CD14-positive monocyte (primary cell): ENCODE results near the gene MAP3K3. TPM values are rescaled to one million over a fixed set of nuclear protein-coding genes. Genes with fewer than 3 reads are reported as not detected.
A peak's percentile ranks its signal among the peaks of the same experiment; 100 is the strongest.

Source experiments
- DNase-seq, 3 donors: peaks; one replicate each; pipeline ENCODE4 v3.0.0-alpha.2; 2011 to 2022
- H2AFZ ChIP-seq: 2 replicates; pipeline ENCODE4 v1.6.0; 2012; ENCODE audit warnings: mild to moderate bottlenecking, low read depth, low read length, inconsistent platforms; ENCODE audit not compliant: insufficient read depth, poor library complexity, severe bottlenecking
- H3K27ac ChIP-seq, 2 donors: 1 replicate in 1 of 2; 2 replicates in 1 of 2; pipeline ENCODE4 v1.5.1; 2012 to 2013; ENCODE audit warnings: low read length in 2 of 2, control low read depth in 1 of 2, inconsistent platforms in 1 of 2, low read depth in 1 of 2, mild to moderate bottlenecking in 1 of 2
- H3K27me3 ChIP-seq, 2 donors: one replicate each; pipeline versions ENCODE4 v1.6.0 to v1.6.1; 2011 to 2013; ENCODE audit warnings: low read length in 2 of 2; ENCODE audit not compliant: control insufficient read depth in 2 of 2, insufficient read depth in 2 of 2
- H3K36me3 ChIP-seq, 2 donors: replicated peaks in 1 of 2; 1 replicate in 1 of 2; 2 replicates in 1 of 2; pipeline versions ENCODE4 v1.5.1 to v1.6.1; 2012 to 2013; ENCODE audit warnings: low read length in 2 of 2, control low read depth in 1 of 2, inconsistent platforms in 1 of 2, mild to moderate bottlenecking in 1 of 2; ENCODE audit not compliant: insufficient read depth in 2 of 2, control insufficient read depth in 1 of 2
- H3K4me1 ChIP-seq, 2 donors: 1 replicate in 1 of 2; 2 replicates in 1 of 2; pipeline versions ENCODE4 v1.5.1 to v1.6.1; 2012 to 2013; ENCODE audit warnings: low read length in 2 of 2, control low read depth in 1 of 2, inconsistent platforms in 1 of 2, mild to moderate bottlenecking in 1 of 2, moderate library complexity in 1 of 2; ENCODE audit not compliant: insufficient read depth in 2 of 2, control insufficient read depth in 1 of 2
- H3K4me2 ChIP-seq: replicated peaks from 2 replicates; pipeline ENCODE3; 2012; ENCODE audit warnings: low read length, moderate library complexity, mild to moderate bottlenecking; ENCODE audit not compliant: poor library complexity, severe bottlenecking; ENCODE audit errors: extremely low read depth
- H3K4me3 ChIP-seq, 3 experiments: fragments of 200-600 bp in 1 of 3; sonication (generic) in 1 of 3; replicated peaks in 1 of 3; 1 replicate in 2 of 3; 2 replicates in 1 of 3; pipeline ENCODE4 v1.5.1; 2011 to 2013; ENCODE audit warnings: low read length in 3 of 3, mild to moderate bottlenecking in 3 of 3, control low read depth in 2 of 3, low read depth in 2 of 3, inconsistent platforms in 1 of 3, moderate library complexity in 1 of 3
- H3K79me2 ChIP-seq: 2 replicates; pipeline ENCODE4 v1.6.0; 2012; ENCODE audit warnings: mild to moderate bottlenecking, control low read depth, inconsistent platforms, low read length, moderate library complexity; ENCODE audit not compliant: insufficient read depth
- H3K9ac ChIP-seq: 2 replicates; pipeline ENCODE4 v1.6.0; 2017; ENCODE audit warnings: low read length, mild to moderate bottlenecking; ENCODE audit not compliant: insufficient read depth, poor library complexity, severe bottlenecking
- H3K9me3 ChIP-seq, 2 donors: replicated peaks in 1 of 2; 1 replicate in 1 of 2; 2 replicates in 1 of 2; pipeline versions ENCODE4 v1.5.1 to v1.6.1; 2012 to 2013; ENCODE audit warnings: low read length in 2 of 2, control low read depth in 1 of 2; ENCODE audit not compliant: control insufficient read depth in 1 of 2, insufficient read depth in 1 of 2
- H4K20me1 ChIP-seq: 2 replicates; pipeline ENCODE4 v1.6.0; 2012; ENCODE audit warnings: mild to moderate bottlenecking, low read length, control low read depth, moderate library complexity; ENCODE audit not compliant: insufficient read depth
- H3K27ac Mint-ChIP-seq, 7 donors: one replicate each; pipeline ENCODE4 v1.8.0; 2020; ENCODE audit warnings: mild to moderate bottlenecking in 7 of 7, mixed read lengths in 7 of 7, moderate library complexity in 6 of 7, inconsistent platforms in 2 of 7
- H3K27me3 Mint-ChIP-seq, 3 donors: one replicate each; pipeline ENCODE4 v1.8.0; 2021 to 2022; ENCODE audit warnings: low read depth in 3 of 3, mild to moderate bottlenecking in 3 of 3, mixed read lengths in 3 of 3, moderate library complexity in 3 of 3, inconsistent platforms in 1 of 3
- H3K36me3 Mint-ChIP-seq, 2 donors: one replicate each; pipeline ENCODE4 v1.8.0; 2020; ENCODE audit warnings: mixed read lengths in 2 of 2, inconsistent platforms in 1 of 2, mild to moderate bottlenecking in 1 of 2
- H3K4me1 Mint-ChIP-seq: one replicate; pipeline ENCODE4 v1.8.0; 2020; ENCODE audit warnings: mild to moderate bottlenecking, mixed read lengths
- H3K4me3 Mint-ChIP-seq, 2 donors: one replicate each; pipeline ENCODE4 v1.8.0; 2020; ENCODE audit warnings: mild to moderate bottlenecking in 2 of 2, mixed read lengths in 2 of 2, moderate library complexity in 1 of 2
- H3K9me3 Mint-ChIP-seq, 7 donors: one replicate each; pipeline ENCODE4 v1.8.0; 2020 to 2022; ENCODE audit warnings: mixed read lengths in 7 of 7, mild to moderate bottlenecking in 6 of 7, moderate library complexity in 6 of 7, inconsistent platforms in 2 of 7
- WGBS: methylation state at CpG from one replicate; pipeline ENCODE4 v1.1.5; 2013; ENCODE audit warnings: missing lambda C conversion rate; ENCODE audit not compliant: insufficient coverage; 5-methylcytosine and 5-hydroxymethylcytosine counted together
- intact Hi-C, 2 donors: fragments of 100-400 bp; cut with micrococcal nuclease; formaldehyde crosslinking; loops; one replicate each; pipeline versions ENCODE4 v1.15.0 to v1.15.1; 2023
- polyA plus RNA-seq, 3 donors: library from polyadenylated mRNA; depleted of rRNA in 1 of 3; unstranded in 2 of 3; stranded (reverse) in 1 of 3; fragments of 300-500 nt in 2 of 3; fragments of >200 nt in 1 of 3; fragmentation: Illumina TruSeq in 2 of 3; gene quantifications; 1 replicate in 2 of 3; 2 replicates in 1 of 3; pipeline ENCODE4 v1.2.3, GENCODE V29; 2012 to 2021
- TF ChIP-seq, protein P1 (sequence below): fragments of 200-600 bp; IDR thresholded peaks from one replicate; pipeline ENCODE4 v1.8.0; 2022; ENCODE audit warnings: antibody characterized with exemption, mild to moderate bottlenecking

Gene MAP3K3
- polyA plus RNA-seq, 3 donors: 52.2 to 219 (median 63.6) TPM

DNA sequence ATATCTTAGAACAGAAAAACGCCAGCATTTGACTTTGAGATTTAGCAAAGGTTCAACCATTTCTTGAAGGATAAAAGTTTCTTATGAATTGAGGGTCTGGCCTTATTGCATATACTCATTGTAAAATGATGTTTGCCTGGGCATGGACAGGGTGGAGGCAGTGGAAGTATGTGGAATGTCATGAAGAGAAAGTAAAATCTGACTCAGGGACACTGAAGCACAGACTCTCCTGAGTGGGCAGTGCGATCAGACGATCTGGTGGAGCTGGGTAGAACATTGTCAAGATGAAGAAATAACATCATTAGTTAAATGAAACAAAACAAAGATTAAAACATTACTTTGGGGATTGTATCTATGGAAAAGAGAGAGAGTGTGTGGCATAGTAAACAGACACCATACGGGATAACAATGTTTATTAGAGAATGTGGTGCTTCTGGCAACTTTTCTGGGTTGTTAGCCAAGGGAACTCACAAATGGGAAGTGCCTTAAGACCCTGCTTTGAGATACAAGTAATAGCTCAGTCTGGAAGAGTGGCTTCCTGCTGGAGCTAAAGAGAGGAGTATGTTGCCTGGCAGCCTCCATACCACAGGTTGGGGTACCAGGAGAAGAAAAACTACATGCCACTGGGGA, 4.4 kb downstream of the MAP3K3 start:
- intact Hi-C loops: loop anchor here in 1 of 2 donors (10.0 kb wide), 1 partner anchor 148 kb away; the partner anchor contains the start of genes CCDC47 and DDX42
- Histone ChIP-seq H3K27me3 (no peaks in the 10 kb centered on the region), H3K4me1 (peaks cover 40 to 65% of the 10 kb centered on the region in 2 donors), H3K9me3 (no peaks in the 10 kb centered on the region), H3K9ac (no peak overlapping the region), H3K79me2 (peaks cover 89% of the 10 kb centered on the region), H3K4me2 (peak overlapping the region; percentile 94), H3K4me3 (peak overlapping the region in 1 of 3 experiments; percentile 34), H3K36me3 (peaks cover 19 to 32% of the 10 kb centered on the region in 2 donors), H2AFZ (no peak overlapping the region), H3K27ac (peak overlapping the region in 1 of 2 donors; percentile 43), H4K20me1 (peaks cover 88% of the 10 kb centered on the region)
- Mint-ChIP-seq H3K4me3 (peak overlapping the region; percentile 7 to 65), H3K4me1 (peaks cover 65% of the 10 kb centered on the region), H3K36me3 (peaks cover 12 to 37% of the 10 kb centered on the region in 2 donors), H3K9me3 (peaks cover 0 to 2% (median 0%) of the 10 kb centered on the region in 7 donors), H3K27ac (peak overlapping the region in 6 of 7 donors; percentile 14 to 83 (median 22)), H3K27me3 (peaks cover 0 to 3% (median 0%) of the 10 kb centered on the region in 3 donors)
- TF ChIP-seq, protein P1, sequence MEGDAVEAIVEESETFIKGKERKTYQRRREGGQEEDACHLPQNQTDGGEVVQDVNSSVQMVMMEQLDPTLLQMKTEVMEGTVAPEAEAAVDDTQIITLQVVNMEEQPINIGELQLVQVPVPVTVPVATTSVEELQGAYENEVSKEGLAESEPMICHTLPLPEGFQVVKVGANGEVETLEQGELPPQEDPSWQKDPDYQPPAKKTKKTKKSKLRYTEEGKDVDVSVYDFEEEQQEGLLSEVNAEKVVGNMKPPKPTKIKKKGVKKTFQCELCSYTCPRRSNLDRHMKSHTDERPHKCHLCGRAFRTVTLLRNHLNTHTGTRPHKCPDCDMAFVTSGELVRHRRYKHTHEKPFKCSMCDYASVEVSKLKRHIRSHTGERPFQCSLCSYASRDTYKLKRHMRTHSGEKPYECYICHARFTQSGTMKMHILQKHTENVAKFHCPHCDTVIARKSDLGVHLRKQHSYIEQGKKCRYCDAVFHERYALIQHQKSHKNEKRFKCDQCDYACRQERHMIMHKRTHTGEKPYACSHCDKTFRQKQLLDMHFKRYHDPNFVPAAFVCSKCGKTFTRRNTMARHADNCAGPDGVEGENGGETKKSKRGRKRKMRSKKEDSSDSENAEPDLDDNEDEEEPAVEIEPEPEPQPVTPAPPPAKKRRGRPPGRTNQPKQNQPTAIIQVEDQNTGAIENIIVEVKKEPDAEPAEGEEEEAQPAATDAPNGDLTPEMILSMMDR: no peak
- peak in 1 of 3 donors; percentile 27 for DNase-seq
- WGBS: 50% methylated on average over 1 of the region's 4 CpGs

DNA sequence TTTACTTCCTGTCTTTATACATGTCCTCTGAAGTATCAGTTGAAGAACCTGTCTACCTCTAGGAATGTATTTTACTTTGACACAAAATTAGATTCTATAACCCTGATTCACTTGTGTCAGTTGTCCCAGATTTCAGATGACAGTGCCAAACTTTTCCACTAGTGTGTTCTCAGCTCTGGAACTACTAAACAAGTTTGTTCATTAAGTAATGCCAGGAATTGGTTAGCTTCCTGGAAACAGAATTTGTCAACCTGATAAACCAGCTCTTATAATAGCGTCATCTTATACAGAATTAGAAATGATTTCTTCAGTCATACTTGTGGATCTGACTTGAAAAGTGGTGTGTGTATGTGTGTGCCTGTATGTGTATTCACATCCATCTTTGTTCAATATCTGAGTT, 7.4 kb downstream of the MAP3K3 start:
- Mint-ChIP-seq H3K36me3 (peaks cover 32 to 60% of the 10 kb centered on the region in 2 donors), H3K27me3 (peaks cover 0 to 1% (median 0%) of the 10 kb centered on the region in 3 donors), H3K9me3 (no peaks in the 10 kb centered on the region), H3K27ac (peak overlapping the region in 1 of 7 donors; percentile 15), H3K4me1 (peaks cover 75% of the 10 kb centered on the region), H3K4me3 (no peak overlapping the region)
- H3K27ac ChIP-seq: peak overlapping the region in 1 of 2 donors; percentile 40
- WGBS: no CpG with 5 or more reads among the region's 1 CpG
- H3K4me3 ChIP-seq: no peak overlapping the region
- H3K4me1 ChIP-seq: peaks cover 41 to 68% of the 10 kb centered on the region in 2 donors
- no peaks in the 10 kb centered on the region for H3K27me3 ChIP-seq
- H3K36me3 ChIP-seq: peaks cover 35 to 56% of the 10 kb centered on the region in 2 donors
- intact Hi-C loops: loop anchor here in 1 of 2 donors (10.0 kb wide), 1 partner anchor 145 kb away; the partner anchor contains the start of genes CCDC47 and DDX42
- H3K9me3 ChIP-seq: no peaks in the 10 kb centered on the region
- DNase-seq: no peak
- TF ChIP-seq, protein P1: no peak
- H2AFZ ChIP-seq: no peak overlapping the region
- H3K79me2 ChIP-seq: peaks cover 91% of the 10 kb centered on the region
- H3K4me2 ChIP-seq: no peak overlapping the region
- peaks cover 99% of the 10 kb centered on the region for H4K20me1 ChIP-seq
- no peak overlapping the region for H3K9ac ChIP-seq
